Dendritic cell treated with granulocyte-macrophage colony-stimulating factor and Interleukin-4, amounts not matched to agents 40 ng/mL and 50 ng/mL, for 4 days (primary cell): ENCODE results near the gene MAP3K15.

Source experiments
- H3K27ac Mint-ChIP-seq: one replicate; pipeline ENCODE4 v1.8.0; 2022; ENCODE audit warnings: mild to moderate bottlenecking, mixed read lengths
- H3K27me3 Mint-ChIP-seq: one replicate; pipeline ENCODE4 v1.8.0; 2022; ENCODE audit warnings: mild to moderate bottlenecking, mixed read lengths
- H3K36me3 Mint-ChIP-seq: one replicate; pipeline ENCODE4 v1.8.0; 2022; ENCODE audit warnings: low read depth, mixed read lengths
- H3K4me1 Mint-ChIP-seq: one replicate; pipeline ENCODE4 v1.8.0; 2022; ENCODE audit warnings: low read depth, mixed read lengths
- H3K4me3 Mint-ChIP-seq: one replicate; pipeline ENCODE4 v1.8.0; 2022; ENCODE audit warnings: mild to moderate bottlenecking, moderate library complexity, mixed read lengths
- H3K9me3 Mint-ChIP-seq: one replicate; pipeline ENCODE4 v1.8.0; 2022; ENCODE audit warnings: mixed read lengths
- intact Hi-C: fragments of 100-400 bp; cut with micrococcal nuclease; formaldehyde crosslinking; loops from one replicate; pipeline ENCODE4 v1.15.0; 2022

Gene MAP3K15

DNA sequence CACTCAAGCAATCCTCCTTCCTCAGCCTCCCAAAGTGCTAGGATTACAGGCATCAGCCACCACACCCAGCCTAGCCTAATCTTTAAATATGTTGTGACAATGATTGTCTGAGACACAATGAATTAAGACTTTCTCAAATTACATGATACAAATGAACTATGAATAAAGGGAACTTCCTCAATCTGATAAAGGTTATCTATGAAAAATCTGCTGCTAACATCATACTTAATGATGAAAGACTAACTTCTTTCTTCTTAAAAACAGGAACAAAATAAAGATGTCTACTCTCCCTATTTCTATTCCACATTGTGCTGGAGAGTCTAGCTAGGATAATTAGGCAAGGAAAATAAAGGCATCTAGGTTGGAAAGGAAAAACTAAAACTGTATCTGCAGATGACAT, 111.6 kb downstream of the MAP3K15 start:
- Mint-ChIP-seq H3K4me1 (no peaks in the 10 kb centered on the region), H3K36me3 (no peaks in the 10 kb centered on the region), H3K4me3 (no peak overlapping the region), H3K9me3 (no peaks in the 10 kb centered on the region), H3K27ac (no peak overlapping the region), H3K27me3 (no peaks in the 10 kb centered on the region)
- intact Hi-C loops = no loop called here

DNA sequence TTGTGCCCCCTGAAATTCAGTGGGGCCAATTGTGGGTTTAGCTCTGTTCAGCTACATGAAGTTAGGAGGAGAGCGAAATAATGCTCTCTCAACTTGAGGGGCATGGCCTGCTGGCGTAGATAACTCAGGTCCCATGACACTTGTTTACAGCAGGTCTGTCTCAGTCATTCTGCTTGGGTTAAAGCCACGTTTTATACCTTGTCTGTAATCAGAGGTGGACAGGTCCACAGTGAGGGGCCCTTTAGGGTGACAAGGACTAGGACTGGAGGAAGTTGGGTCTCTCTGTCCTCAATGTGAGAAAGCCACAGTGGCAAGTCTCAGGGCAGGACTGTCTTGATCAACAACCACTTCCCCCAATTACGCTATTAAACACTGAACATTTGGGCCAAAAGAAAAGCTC, 122.6 kb downstream of the MAP3K15 start:
- H3K27me3 Mint-ChIP-seq = no peaks in the 10 kb centered on the region
- H3K27ac Mint-ChIP-seq = no peak overlapping the region
- no peaks in the 10 kb centered on the region for H3K9me3 Mint-ChIP-seq
- no peak overlapping the region for H3K4me3 Mint-ChIP-seq
- no peaks in the 10 kb centered on the region for H3K36me3 Mint-ChIP-seq
- no peaks in the 10 kb centered on the region for H3K4me1 Mint-ChIP-seq
- intact Hi-C loops = no loop called here

DNA sequence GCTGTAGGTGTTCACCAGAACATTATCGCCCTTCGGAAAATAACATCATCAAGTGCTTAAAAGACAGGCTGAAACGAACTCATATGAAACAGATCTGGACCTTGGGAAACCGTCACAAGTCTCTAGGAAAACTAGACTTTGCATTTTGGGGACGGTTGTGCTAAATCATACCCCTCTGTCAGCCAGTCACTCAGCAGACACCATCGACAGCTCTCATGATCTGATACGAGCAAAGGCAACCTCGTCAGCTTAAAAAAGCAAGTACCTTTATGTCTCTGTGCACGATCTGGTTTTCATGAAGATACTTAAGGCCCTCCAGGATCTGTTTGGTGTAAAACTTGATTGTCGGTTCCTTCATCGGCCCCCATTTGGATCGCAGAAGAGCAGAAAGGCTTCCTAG, 123.2 kb downstream of the MAP3K15 start:
- Mint-ChIP-seq H3K4me3 (no peak overlapping the region), H3K27me3 (no peaks in the 10 kb centered on the region), H3K9me3 (no peaks in the 10 kb centered on the region), H3K36me3 (no peaks in the 10 kb centered on the region), H3K27ac (no peak overlapping the region), H3K4me1 (no peaks in the 10 kb centered on the region)
- intact Hi-C loops = no loop called here

DNA sequence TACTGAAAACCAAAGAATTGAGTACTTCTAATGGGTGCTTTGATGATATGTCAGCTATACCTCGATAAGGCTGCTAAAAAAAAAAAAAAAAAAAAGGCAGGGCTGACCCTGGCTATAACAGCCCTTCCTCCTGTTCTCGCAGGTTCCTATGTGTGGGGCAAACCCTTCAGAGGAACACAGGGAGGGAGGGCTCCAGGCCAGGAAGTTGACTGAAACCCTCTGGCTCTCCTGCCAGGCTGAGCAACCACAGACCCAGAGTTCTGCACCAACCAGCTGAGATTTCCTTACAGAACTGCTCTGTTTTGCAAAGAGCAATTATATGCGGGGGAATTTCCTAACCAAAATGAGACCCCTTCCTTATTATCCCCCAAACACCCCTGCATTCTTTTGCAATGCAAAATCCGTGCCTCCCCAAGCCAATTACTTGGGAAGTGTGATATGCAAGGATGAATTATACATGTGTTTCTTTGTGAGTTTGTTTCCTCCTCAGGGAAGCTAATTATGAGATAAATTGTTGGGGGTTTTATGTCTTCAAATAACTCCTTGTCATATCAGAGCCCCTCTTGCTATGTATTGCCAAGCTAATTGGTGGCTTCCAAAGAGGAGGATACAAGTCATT, 126.0 kb downstream of the MAP3K15 start:
- no peaks in the 10 kb centered on the region for H3K27me3 Mint-ChIP-seq
- no peaks in the 10 kb centered on the region for H3K36me3 Mint-ChIP-seq
- no peaks in the 10 kb centered on the region for H3K9me3 Mint-ChIP-seq
- no peak overlapping the region for H3K4me3 Mint-ChIP-seq
- no peaks in the 10 kb centered on the region for H3K4me1 Mint-ChIP-seq
- no peak overlapping the region for H3K27ac Mint-ChIP-seq
- intact Hi-C loops = no loop called here

DNA sequence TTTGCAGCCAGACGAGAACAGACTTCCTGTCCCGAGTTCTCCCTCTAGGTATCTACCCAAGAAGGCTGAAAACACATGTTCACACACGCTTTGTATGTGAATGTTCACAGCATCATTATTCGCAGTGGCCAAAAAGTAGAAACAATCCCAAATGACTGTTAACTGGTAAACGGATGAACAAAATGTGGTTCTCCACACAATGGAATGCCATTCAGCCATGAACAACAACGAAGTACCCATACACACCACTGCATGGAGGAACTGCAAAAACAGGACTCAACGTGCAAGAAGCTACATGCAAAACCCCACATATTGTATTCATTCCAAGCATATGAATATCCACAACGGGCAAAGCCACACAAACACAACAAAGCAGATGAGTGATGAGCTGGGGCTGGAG, 126.6 kb downstream of the MAP3K15 start:
- Mint-ChIP-seq H3K27ac (no peak overlapping the region), H3K36me3 (no peaks in the 10 kb centered on the region), H3K9me3 (no peaks in the 10 kb centered on the region), H3K27me3 (no peaks in the 10 kb centered on the region), H3K4me3 (no peak overlapping the region), H3K4me1 (no peaks in the 10 kb centered on the region)
- intact Hi-C loops = no loop called here

DNA sequence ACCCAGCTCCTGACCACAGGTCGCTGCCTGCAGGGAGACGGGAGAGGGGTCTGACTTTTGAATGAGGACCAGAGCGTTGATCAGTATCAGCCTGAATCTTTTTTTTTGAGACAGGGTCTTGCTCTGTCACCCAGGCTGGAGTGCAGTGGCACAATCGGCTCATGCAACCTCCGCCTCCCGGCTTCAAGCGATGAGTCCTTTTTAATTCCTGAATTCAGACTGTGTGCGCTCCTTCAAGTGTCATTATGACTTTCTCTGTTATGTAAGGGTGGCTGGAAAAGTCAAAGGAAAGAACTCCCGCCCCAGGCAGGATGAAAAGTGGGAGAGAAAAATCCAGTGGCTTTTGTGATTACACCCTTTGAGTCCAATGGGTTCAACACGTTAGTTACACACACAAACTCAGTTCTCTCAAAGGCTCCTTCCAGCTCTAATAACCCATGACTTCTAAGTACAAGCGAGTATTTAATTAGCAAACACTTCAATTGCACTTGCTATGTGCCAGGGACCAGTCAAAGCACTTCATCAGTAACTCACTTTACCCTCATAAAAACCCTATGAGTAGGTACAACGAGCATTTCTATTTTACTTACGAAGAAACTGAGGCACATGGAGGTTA, 127.1 kb downstream of the MAP3K15 start:
- no peaks in the 10 kb centered on the region for H3K27me3 Mint-ChIP-seq
- H3K36me3 Mint-ChIP-seq = no peaks in the 10 kb centered on the region

DNA sequence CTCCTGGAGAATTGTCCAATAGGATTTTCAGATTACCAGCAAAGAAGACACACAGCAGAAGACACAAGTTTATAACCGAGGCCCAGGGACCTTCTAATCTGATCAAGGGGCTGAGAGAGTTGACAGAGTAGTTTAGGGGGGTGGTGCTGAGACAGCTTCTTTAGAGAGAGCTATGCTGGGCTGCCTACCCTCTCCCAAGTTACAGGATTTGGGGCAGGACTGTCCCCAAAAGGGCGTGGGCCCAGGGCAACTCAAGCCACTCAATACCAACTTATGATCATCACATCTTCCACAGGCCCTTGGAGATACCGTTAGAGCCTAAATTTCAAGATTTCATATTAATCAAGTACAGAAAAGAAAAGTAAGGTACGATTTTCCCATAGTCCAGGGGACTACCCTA, 128.6 kb downstream of the MAP3K15 start:
- Mint-ChIP-seq H3K9me3 (no peaks in the 10 kb centered on the region), H3K36me3 (no peaks in the 10 kb centered on the region), H3K4me1 (no peaks in the 10 kb centered on the region), H3K27me3 (peaks cover 2% of the 10 kb centered on the region), H3K4me3 (no peak overlapping the region), H3K27ac (no peak overlapping the region)
- intact Hi-C loops = no loop called here

More for the DNA sequence above, 127.1 kb downstream of the MAP3K15 start:
- intact Hi-C loops = no loop called here
- H3K4me1 Mint-ChIP-seq = no peaks in the 10 kb centered on the region
- H3K27ac Mint-ChIP-seq = no peak overlapping the region
- H3K4me3 Mint-ChIP-seq = no peak overlapping the region
- no peaks in the 10 kb centered on the region for H3K9me3 Mint-ChIP-seq

DNA sequence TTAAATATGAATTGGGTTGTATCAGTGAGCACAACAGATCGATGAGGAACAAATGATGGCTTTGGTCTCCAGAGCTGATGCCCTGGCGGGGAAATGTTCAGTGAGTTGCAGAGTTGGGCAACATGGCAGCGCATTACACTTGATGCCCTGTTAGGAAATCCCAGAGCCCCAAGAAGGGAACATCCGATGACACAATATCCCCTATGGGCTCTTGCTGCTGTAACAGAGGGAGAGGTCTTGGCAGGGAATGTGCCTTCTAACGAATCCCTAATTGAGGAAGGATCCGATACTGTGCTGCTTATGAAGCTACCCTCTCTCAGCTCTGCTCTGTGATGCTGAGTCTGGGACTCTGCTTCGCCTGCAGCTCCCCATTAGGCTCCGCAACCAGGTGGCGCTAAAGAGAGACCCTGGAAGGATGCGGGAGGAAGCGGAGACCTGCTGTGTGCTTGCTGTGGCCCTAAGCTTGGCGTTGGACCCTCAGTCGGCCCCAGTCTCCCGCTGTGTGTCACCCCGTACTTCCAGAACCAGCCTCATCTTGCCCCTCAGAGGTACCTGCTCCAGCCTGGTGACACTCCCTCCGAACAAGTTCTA, 132.7 kb downstream of the MAP3K15 start:
- H3K4me3 Mint-ChIP-seq = no peak overlapping the region
- H3K9me3 Mint-ChIP-seq = no peaks in the 10 kb centered on the region
- intact Hi-C loops = no loop called here
- no peak overlapping the region for H3K27ac Mint-ChIP-seq
- peaks cover 2% of the 10 kb centered on the region for H3K27me3 Mint-ChIP-seq
- no peaks in the 10 kb centered on the region for H3K36me3 Mint-ChIP-seq
- no peaks in the 10 kb centered on the region for H3K4me1 Mint-ChIP-seq

DNA sequence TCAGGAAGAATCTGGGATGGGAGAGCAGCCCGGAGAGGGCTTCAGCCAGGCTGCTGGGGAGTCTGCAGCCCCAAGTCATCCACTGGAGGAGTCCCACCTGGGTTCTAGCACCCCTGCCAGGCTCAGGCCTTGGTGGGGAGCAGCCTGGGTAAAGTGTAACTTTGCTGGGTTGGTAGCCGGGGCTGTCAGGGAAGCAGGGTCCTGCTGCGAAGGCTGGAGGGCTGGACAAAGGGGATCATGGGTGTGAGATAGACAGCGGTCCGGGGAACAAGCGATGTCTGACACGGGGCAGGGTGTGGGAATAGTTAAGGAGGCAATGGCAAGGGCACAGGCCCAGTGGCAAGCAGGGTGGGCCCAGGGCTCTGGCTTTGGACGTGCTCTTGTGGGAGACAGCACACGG, 134.0 kb downstream of the MAP3K15 start:
- H3K27me3 Mint-ChIP-seq = peaks cover 2% of the 10 kb centered on the region
- no peaks in the 10 kb centered on the region for H3K9me3 Mint-ChIP-seq
- H3K27ac Mint-ChIP-seq = no peak overlapping the region
- intact Hi-C loops = no loop called here
- H3K4me3 Mint-ChIP-seq = no peak overlapping the region
- H3K36me3 Mint-ChIP-seq = no peaks in the 10 kb centered on the region
- H3K4me1 Mint-ChIP-seq = no peaks in the 10 kb centered on the region

DNA sequence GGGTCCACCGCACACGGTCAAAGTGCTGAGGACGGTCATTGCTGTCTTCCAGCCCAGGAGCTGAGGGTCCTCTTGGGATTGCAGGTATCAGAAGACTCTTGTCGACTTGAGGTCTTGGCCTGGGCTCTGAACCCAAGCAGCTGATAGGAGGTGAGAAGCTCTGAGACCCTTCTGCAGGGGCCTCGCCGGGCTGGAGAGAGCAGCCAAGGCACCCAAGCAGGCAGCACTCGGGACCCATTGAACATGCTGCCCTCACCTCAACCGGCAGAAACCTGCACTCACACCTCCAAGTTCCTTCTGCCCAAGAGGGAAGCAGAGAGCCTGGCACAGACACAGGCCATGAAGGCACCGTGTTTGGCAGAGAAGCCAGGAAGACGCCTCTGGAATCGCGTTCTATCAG, 137.5 kb downstream of the MAP3K15 start:
- intact Hi-C loops = no loop called here
- Mint-ChIP-seq H3K27me3 (peaks cover 7% of the 10 kb centered on the region), H3K9me3 (no peaks in the 10 kb centered on the region), H3K36me3 (no peaks in the 10 kb centered on the region), H3K4me3 (no peak overlapping the region), H3K4me1 (peaks cover 8% of the 10 kb centered on the region), H3K27ac (no peak overlapping the region)

DNA sequence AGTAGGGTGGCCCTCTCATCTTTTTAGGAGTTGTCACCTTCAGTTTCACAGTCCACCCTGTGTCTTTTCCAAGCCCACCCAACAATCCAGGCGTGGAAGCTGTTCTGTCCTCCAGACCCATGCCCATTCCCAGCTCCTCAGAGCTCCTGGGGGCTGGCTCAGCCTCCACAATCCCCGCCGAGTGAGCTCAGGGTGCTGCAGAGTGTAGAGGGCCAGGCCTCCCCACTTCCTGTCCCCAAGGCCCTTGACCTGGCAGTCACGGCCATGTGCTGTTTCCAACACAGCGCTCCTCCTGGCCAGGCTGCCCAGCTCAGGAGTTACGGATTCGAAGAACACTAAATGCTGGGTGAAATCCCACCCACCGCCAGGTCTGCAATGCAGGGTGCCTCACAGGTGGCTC, 139.8 kb downstream of the MAP3K15 start:
- Mint-ChIP-seq H3K4me1 (peaks cover 16% of the 10 kb centered on the region), H3K4me3 (no peak overlapping the region), H3K9me3 (no peaks in the 10 kb centered on the region), H3K36me3 (no peaks in the 10 kb centered on the region), H3K27me3 (peaks cover 11% of the 10 kb centered on the region), H3K27ac (no peak overlapping the region)
- intact Hi-C loops = no loop called here

DNA sequence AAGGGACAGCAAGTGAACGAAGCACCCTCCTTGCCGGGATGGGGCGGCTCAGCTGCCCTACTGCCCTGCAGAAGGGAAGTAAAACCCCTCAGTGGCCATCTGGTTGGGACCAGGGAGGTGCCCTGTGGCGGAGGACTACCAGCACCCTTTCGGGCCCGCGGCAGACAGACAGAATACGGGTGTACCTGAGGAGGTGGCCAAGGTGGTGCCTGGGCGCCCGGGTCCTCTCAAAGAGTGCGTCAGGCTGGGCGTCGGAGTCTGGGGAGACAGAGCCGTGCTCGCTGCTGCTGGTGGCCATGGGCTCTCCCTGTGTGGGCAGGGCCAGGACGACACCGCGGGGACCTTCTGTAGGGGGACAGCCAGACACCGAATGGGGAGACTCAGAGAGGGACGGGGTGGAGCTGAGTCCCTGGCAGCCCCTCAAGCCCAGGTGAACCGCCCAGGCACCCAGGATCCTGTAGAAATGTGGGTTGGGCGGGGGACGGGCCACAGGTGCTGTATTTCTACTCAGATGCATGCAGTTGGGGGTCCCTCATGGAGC, 141.9 kb downstream of the MAP3K15 start:
- peaks cover 11% of the 10 kb centered on the region for H3K27me3 Mint-ChIP-seq
- intact Hi-C loops = loop anchor here (5.0 kb wide), 1 partner anchor 144 kb away; the partner anchor contains the start of gene MAP3K15
- peak overlapping the region; percentile 48 for H3K4me3 Mint-ChIP-seq
- H3K4me1 Mint-ChIP-seq = peaks cover 16% of the 10 kb centered on the region
- H3K36me3 Mint-ChIP-seq = peaks cover 6% of the 10 kb centered on the region
- no peaks in the 10 kb centered on the region for H3K9me3 Mint-ChIP-seq
- H3K27ac Mint-ChIP-seq = no peak overlapping the region

DNA sequence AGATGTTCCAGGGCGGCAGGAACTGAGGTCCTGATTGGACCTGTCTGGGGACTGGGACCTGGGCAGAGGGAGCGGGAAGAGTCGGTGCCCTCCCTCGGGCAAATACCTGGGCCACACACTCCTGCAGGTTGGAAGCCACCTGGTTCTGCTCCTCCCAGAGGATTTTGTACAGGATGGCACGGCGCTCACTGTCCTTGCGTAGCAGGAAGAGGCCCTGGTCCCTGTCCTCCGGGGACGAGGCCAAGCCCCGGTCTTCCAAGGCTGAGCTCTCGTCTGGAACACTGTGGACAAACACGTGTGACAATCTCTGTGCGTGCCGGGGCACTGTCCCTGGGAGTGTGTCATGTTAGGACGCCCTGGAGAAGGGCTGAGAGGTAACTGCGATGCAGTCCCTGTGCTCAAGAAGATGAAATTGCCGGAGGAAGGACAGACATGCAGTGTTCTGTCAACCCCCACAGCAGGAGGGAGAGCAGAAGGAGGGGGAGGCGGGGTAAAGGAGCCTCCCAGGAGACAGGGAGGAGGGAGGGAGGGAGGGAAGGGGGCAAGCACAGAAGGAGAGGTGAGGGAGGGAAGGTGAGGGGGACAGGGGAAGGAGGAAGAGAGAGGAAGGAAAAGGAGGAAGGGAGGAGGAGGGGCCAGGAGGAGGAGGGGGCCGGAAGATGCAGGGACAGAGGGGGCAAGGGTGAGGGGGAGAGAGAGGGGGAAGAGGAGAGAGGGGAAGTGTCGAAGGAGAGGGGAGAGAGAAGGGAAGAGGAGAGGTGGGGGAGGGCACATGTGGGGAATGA, 142.6 kb downstream of the MAP3K15 start:
- intact Hi-C loops = loop anchor here (5.0 kb wide), 1 partner anchor 145 kb away; the partner anchor contains the start of gene MAP3K15
- peaks cover 11% of the 10 kb centered on the region for H3K27me3 Mint-ChIP-seq
- H3K4me1 Mint-ChIP-seq = peaks cover 16% of the 10 kb centered on the region
- H3K4me3 Mint-ChIP-seq = peak overlapping the region; percentile 75
- H3K36me3 Mint-ChIP-seq = peaks cover 6% of the 10 kb centered on the region
- H3K27ac Mint-ChIP-seq = peak overlapping the region; percentile 75
- H3K9me3 Mint-ChIP-seq = no peaks in the 10 kb centered on the region

DNA sequence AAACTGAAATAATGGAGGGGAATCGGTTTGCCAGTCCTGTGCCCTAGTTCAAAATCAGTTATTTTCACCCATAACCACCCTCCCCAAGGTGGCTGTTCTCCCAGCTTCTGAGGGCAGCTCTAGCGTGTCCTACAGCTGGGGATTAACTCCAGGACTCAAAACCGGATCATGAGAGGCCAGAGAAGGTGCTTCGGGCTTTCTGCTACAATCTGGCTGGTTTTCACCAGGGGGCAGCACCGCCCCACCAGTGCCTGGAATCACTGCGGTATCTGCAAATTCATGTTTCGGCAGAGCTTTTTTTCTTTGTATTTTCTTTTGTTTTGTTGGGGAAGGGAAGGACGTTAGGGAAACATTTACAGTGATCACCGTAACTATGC, 143.2 kb downstream of the MAP3K15 start:
- Mint-ChIP-seq H3K36me3 (peaks cover 6% of the 10 kb centered on the region), H3K4me3 (peak overlapping the region; percentile 75), H3K9me3 (no peaks in the 10 kb centered on the region), H3K4me1 (peaks cover 16% of the 10 kb centered on the region), H3K27ac (peak overlapping the region; percentile 75), H3K27me3 (peaks cover 11% of the 10 kb centered on the region)
- intact Hi-C loops = loop anchor here (5.0 kb wide), 1 partner anchor 145 kb away; the partner anchor contains the start of gene MAP3K15
